Panc1 (cell line): Measurements from ENCODE around the gene ADAMTS2. TPM values are rescaled to one million over a fixed set of nuclear protein-coding genes. Genes with fewer than 3 reads are reported as not detected.

ENCODE experiments used
- ATAC-seq: fragments of 200-7000 bp; cut with Tn5 transposase; 2 replicates; pipeline ENCODE4 v1.9.1; 2020; ENCODE audit warnings: mild to moderate bottlenecking, moderate library complexity
- BruUV-seq: library from RNA; stranded (reverse); fragments of 400-500 nt; replicated peaks from 2 replicates; lab custom pipeline; 2021; lab: Mats Ljungman, UMichigan
- CTCF ChIA-PET: fragments of 300-600 bp; sonication (Branson Sonifier 250); formaldehyde crosslinking; loops from one replicate; lab custom pipeline; 2022; ENCODE audit warnings: antibody characterized with exemption; lab: Charles Lee
- POLR2A ChIA-PET: fragments of 300-600 bp; sonication (Branson Sonifier 250); formaldehyde crosslinking; loops from one replicate; lab custom pipeline; 2022; ENCODE audit warnings: antibody characterized with exemption; lab: Charles Lee
- DNase-seq: peaks from one replicate; pipeline ENCODE4 v3.0.0-alpha.2; 2010; ENCODE audit warnings: low read depth, low spot score
- H3K27ac ChIP-seq: 2 replicates; pipeline ENCODE4 v1.5.1; 2011; ENCODE audit warnings: mild to moderate bottlenecking, low read length, inconsistent platforms
- H3K27me3 ChIP-seq: fragments of 200-500 bp; sonication (Bioruptor generic); 2 replicates; pipeline ENCODE4 v1.6.0; 2014; ENCODE audit warnings: low read length, inconsistent platforms; ENCODE audit not compliant: control insufficient read depth, insufficient read depth
- H3K36me3 ChIP-seq: fragments of 200-500 bp; sonication (Bioruptor generic); 2 replicates; pipeline ENCODE4 v1.5.1; 2014; ENCODE audit warnings: inconsistent platforms, mild to moderate bottlenecking, low read length, moderate library complexity; ENCODE audit not compliant: control insufficient read depth, insufficient read depth
- H3K4me1 ChIP-seq: 2 replicates; pipeline ENCODE4 v1.5.1; 2011; ENCODE audit warnings: inconsistent platforms, mild to moderate bottlenecking, low read length, moderate library complexity; ENCODE audit not compliant: control insufficient read depth, insufficient read depth
- H3K4me3 ChIP-seq, 2 experiments: 2 replicates each; pipeline ENCODE4 v1.5.1; 2011 to 2012; ENCODE audit warnings: low read depth in 2 of 2, low read length in 2 of 2, mild to moderate bottlenecking in 2 of 2, inconsistent platforms in 1 of 2, moderate library complexity in 1 of 2
- H3K9me3 ChIP-seq: fragments of 200-500 bp; sonication (Bioruptor generic); 2 replicates; pipeline ENCODE4 v1.5.1; 2014; ENCODE audit warnings: low read depth, mild to moderate bottlenecking, inconsistent platforms, low read length, moderate library complexity; ENCODE audit not compliant: control insufficient read depth, insufficient read depth
- POLR2AphosphoS5 ChIP-seq: IDR thresholded peaks from 2 replicates; pipeline ENCODE4 v1.6.1; 2012; ENCODE audit warnings: mild to moderate bottlenecking, low read depth, low read length, moderate library complexity
- SIN3A ChIP-seq: IDR thresholded peaks from 2 replicates; pipeline ENCODE4 v1.6.1; 2012; ENCODE audit warnings: low read depth, mild to moderate bottlenecking, low read length, moderate library complexity, borderline replicate concordance; ENCODE audit not compliant: insufficient read depth
- TCF7L2 ChIP-seq: IDR thresholded peaks from 2 replicates; pipeline ENCODE4 v1.6.1; 2011; ENCODE audit warnings: mild to moderate bottlenecking, low read depth, low read length, inconsistent platforms
- in situ Hi-C: cut with HindIII; loops from 2 replicates; pipeline ENCODE4 v1.10.0; 2016; ENCODE audit warnings: low sequenced_read_pairs, low pct_unique_long_range_greater_than_20kb
- intact Hi-C: fragments of 100-400 bp; cut with micrococcal nuclease; formaldehyde crosslinking; loops from one replicate; pipeline ENCODE4 v1.10.0; 2022; ENCODE audit not compliant: unreplicated experiment
- total RNA-seq: library from RNA; stranded (reverse); gene quantifications from one replicate; pipeline ENCODE4 v1.2.1, GENCODE V29; 2021; ENCODE audit not compliant: unreplicated experiment
- TF ChIP-seq, protein P1 (sequence below), 2 experiments: IDR thresholded peaks; 2 replicates each; pipeline ENCODE4 v1.6.1; 2011 to 2012; ENCODE audit warnings: low read depth in 2 of 2, control low read depth in 1 of 2, low read length in 1 of 2, mild to moderate bottlenecking in 1 of 2, moderate library complexity in 1 of 2; ENCODE audit not compliant: insufficient read depth in 1 of 2
- TF ChIP-seq, protein P2 (sequence below): fragments of 450-650 bp; IDR thresholded peaks from 2 replicates; pipeline ENCODE4 v1.5.1; 2017; ENCODE audit warnings: mild to moderate bottlenecking

Gene ADAMTS2
- total RNA-seq, 1 experiment from 2014 or later, result 0.13 TPM

DNA sequence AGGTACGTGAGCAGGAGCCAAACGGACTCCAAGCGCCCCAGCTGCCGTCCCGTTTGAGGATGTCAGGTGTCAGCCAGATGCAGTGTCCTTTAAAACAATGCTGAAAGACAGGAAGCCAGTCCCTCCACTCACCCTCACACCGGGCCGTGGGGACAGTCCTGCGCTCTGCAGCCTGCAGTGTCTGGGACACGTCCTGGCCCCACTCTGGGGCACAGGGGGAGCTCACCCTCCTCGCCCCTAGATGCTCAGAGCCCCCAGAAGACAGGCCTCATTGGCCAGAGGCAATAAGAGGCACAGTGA is 205.4 kb downstream of the ADAMTS2 start:
- ChIA-PET CTCF (no interaction called here), POLR2A (no interaction called here)
- ATAC-seq (peak; percentile 52; the same call in 1 of the 2 replicates), DNase-seq (no peak)
- no TSS peak for BruUV-seq
- H3K36me3 ChIP-seq, result no peaks in the 10 kb centered on the region
- H3K4me1 ChIP-seq, result no peaks in the 10 kb centered on the region
- H3K27ac ChIP-seq, result no peak overlapping the region
- no peak for TF ChIP-seq SIN3A
- TF ChIP-seq, protein P1, sequence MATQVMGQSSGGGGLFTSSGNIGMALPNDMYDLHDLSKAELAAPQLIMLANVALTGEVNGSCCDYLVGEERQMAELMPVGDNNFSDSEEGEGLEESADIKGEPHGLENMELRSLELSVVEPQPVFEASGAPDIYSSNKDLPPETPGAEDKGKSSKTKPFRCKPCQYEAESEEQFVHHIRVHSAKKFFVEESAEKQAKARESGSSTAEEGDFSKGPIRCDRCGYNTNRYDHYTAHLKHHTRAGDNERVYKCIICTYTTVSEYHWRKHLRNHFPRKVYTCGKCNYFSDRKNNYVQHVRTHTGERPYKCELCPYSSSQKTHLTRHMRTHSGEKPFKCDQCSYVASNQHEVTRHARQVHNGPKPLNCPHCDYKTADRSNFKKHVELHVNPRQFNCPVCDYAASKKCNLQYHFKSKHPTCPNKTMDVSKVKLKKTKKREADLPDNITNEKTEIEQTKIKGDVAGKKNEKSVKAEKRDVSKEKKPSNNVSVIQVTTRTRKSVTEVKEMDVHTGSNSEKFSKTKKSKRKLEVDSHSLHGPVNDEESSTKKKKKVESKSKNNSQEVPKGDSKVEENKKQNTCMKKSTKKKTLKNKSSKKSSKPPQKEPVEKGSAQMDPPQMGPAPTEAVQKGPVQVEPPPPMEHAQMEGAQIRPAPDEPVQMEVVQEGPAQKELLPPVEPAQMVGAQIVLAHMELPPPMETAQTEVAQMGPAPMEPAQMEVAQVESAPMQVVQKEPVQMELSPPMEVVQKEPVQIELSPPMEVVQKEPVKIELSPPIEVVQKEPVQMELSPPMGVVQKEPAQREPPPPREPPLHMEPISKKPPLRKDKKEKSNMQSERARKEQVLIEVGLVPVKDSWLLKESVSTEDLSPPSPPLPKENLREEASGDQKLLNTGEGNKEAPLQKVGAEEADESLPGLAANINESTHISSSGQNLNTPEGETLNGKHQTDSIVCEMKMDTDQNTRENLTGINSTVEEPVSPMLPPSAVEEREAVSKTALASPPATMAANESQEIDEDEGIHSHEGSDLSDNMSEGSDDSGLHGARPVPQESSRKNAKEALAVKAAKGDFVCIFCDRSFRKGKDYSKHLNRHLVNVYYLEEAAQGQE (IDR thresholded peaks at IDR 0.05; ENCODE audit: insufficient read depth in 1 of 2, low read depth in 2 of 2, low read length in 1 of 2), result no peak
- no peak for TF ChIP-seq TCF7L2
- TF ChIP-seq, protein P2, sequence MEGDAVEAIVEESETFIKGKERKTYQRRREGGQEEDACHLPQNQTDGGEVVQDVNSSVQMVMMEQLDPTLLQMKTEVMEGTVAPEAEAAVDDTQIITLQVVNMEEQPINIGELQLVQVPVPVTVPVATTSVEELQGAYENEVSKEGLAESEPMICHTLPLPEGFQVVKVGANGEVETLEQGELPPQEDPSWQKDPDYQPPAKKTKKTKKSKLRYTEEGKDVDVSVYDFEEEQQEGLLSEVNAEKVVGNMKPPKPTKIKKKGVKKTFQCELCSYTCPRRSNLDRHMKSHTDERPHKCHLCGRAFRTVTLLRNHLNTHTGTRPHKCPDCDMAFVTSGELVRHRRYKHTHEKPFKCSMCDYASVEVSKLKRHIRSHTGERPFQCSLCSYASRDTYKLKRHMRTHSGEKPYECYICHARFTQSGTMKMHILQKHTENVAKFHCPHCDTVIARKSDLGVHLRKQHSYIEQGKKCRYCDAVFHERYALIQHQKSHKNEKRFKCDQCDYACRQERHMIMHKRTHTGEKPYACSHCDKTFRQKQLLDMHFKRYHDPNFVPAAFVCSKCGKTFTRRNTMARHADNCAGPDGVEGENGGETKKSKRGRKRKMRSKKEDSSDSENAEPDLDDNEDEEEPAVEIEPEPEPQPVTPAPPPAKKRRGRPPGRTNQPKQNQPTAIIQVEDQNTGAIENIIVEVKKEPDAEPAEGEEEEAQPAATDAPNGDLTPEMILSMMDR, result no peak
- TF ChIP-seq POLR2AphosphoS5, result no peak
- intact Hi-C loops, result no loop called here
- H3K4me3 ChIP-seq, result no peak overlapping the region
- in situ Hi-C loops, result no loop called here
- H3K27me3 ChIP-seq, result no peaks in the 10 kb centered on the region
- no peaks in the 10 kb centered on the region for H3K9me3 ChIP-seq

DNA sequence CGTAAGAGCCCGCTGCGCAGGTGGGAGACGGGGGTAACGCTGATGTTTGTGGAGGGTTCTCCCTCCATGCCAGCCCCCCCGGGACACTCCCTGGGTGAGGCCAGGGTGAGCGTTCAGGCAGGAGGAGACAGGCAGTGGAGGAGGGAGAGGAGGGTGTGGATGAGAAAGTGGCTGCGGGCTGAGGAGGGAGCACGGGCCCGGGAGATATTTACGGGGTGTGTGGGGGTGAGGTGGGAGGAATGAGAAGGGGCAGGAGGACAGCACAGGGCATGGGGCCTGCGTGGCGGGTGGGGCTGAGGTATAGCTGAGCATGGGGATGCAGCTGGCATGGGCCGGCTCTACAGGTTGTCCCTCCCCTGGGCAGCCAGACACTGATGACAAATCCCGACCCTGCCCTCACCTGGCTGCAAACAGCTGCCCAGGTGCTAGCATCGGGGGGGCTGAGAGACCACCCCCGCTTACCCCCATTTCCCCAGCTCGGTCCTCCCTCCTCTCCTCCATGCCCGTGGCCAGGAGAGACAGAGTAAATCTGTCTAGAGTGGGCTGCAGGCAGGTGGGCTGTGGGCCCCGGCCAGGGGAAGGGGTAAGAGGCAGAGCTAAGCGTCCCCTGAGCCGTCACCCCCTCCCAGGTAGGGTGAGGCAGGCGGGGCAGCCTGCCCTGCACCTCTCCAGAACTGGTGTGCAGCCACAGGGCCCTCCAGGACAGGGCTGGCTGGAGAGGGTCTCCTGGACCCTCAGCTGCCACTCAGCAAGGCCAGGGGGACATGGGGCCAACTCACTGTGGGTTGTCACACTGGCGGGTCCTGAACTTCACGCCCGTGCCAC is 205.9 kb downstream of the ADAMTS2 start:
- DNase-seq (no peak), ATAC-seq (0 out of 2 replicates have a peak, but pooled peaks have one; percentile 12)
- Histone ChIP-seq H3K27ac (no peak overlapping the region), H3K27me3 (no peaks in the 10 kb centered on the region), H3K9me3 (no peaks in the 10 kb centered on the region), H3K36me3 (no peaks in the 10 kb centered on the region), H3K4me1 (no peaks in the 10 kb centered on the region), H3K4me3 (no peak overlapping the region)
- intact Hi-C loops (no loop called here), in situ Hi-C loops (no loop called here)
- TF ChIP-seq, protein P2, result no peak
- no peak for TF ChIP-seq SIN3A
- TF ChIP-seq, protein P1 (IDR thresholded peaks at IDR 0.05; ENCODE audit: insufficient read depth in 1 of 2, low read depth in 2 of 2, low read length in 1 of 2), result no peak
- no peak for TF ChIP-seq POLR2AphosphoS5
- ChIA-PET POLR2A (no interaction called here), CTCF (no interaction called here)
- no TSS peak for BruUV-seq
